B cell (primary cell): ENCODE measurements around the gene TMEM87A. TPM values are rescaled to one million over a fixed set of nuclear protein-coding genes. Genes with fewer than 3 reads are reported as not detected.

ENCODE experiments used
- ATAC-seq: fragments of 200-7000 bp; cut with Tn5 transposase; one replicate; pipeline ENCODE4 v1.10.0; 2021; ENCODE audit warnings: low read depth, mild to moderate bottlenecking, moderate number of reproducible peaks, moderate library complexity
- CTCF ChIA-PET: fragments of 350-600 bp; sonication (Branson Sonifier 250); formaldehyde crosslinking; loops from one replicate; lab custom pipeline; 2021; ENCODE audit warnings: antibody characterized with exemption, inconsistent platforms; lab: Charles Lee
- POLR2A ChIA-PET: fragments of 350-600 bp; sonication (Branson Sonifier 250); formaldehyde crosslinking; loops from one replicate; lab custom pipeline; 2021; ENCODE audit warnings: antibody characterized with exemption; lab: Charles Lee
- DNase-seq: peaks from one replicate; pipeline ENCODE4 v3.0.0; 2013
- H2AFZ ChIP-seq: 2 replicates; pipeline ENCODE4 v1.6.1; 2012; ENCODE audit warnings: mild to moderate bottlenecking, low read depth, low read length; ENCODE audit not compliant: insufficient read depth, poor library complexity, severe bottlenecking
- H3K27ac ChIP-seq, 2 donors: 1 replicate in 1 of 2; 2 replicates in 1 of 2; pipeline ENCODE4 v1.5.1; 2012 to 2013; ENCODE audit warnings: low read length in 2 of 2, mild to moderate bottlenecking in 2 of 2, moderate library complexity in 1 of 2
- H3K27me3 ChIP-seq, 4 experiments: fragments of 200-600 bp in 1 of 4; sonication (generic) in 1 of 4; replicated peaks in 1 of 4; 1 replicate in 2 of 4; 2 replicates in 2 of 4; pipeline versions ENCODE4 v1.6.1 to v1.7.0; 2013 to 2016; ENCODE audit warnings: low read length in 3 of 4, mild to moderate bottlenecking in 2 of 4, mixed read lengths in 1 of 4, moderate library complexity in 1 of 4; ENCODE audit not compliant: insufficient read depth in 4 of 4, control insufficient read depth in 3 of 4; ENCODE audit errors: control extremely low read depth in 1 of 4
- H3K36me3 ChIP-seq, 2 experiments: replicated peaks in 1 of 2; 1 replicate in 1 of 2; 2 replicates in 1 of 2; pipeline versions ENCODE4 v1.6.1 to v1.7.1; 2013; ENCODE audit warnings: low read length in 1 of 2; ENCODE audit not compliant: insufficient read depth in 2 of 2, control insufficient read depth in 1 of 2; ENCODE audit errors: control extremely low read depth in 1 of 2, extremely low read depth in 1 of 2
- H3K4me1 ChIP-seq, 2 donors: fragments of 200-600 bp in 1 of 2; sonication (generic) in 1 of 2; 1 replicate in 1 of 2; 2 replicates in 1 of 2; pipeline versions ENCODE4 v1.5.1 to v1.6.1; 2013 to 2017; ENCODE audit warnings: low read length in 2 of 2; ENCODE audit not compliant: control insufficient read depth in 2 of 2, insufficient read depth in 2 of 2
- H3K4me2 ChIP-seq: replicated peaks from 2 replicates; pipeline ENCODE3; 2012; ENCODE audit warnings: mild to moderate bottlenecking, low read depth, low read length; ENCODE audit not compliant: poor library complexity, severe bottlenecking
- H3K4me3 ChIP-seq, 5 experiments: fragments of 200-600 bp in 1 of 5; sonication (generic) in 1 of 5; 1 replicate in 3 of 5; 2 replicates in 2 of 5; pipeline versions ENCODE4 v1.5.1 to v1.7.0; 2011 to 2016; ENCODE audit warnings: low read length in 4 of 5, mild to moderate bottlenecking in 4 of 5, low read depth in 2 of 5, control low read depth in 1 of 5, moderate library complexity in 1 of 5; ENCODE audit not compliant: insufficient read depth in 1 of 5; ENCODE audit errors: control extremely low read depth in 1 of 5, extremely low read depth in 1 of 5
- H3K79me2 ChIP-seq: fragments of 200-600 bp; sonication (generic); one replicate; pipeline ENCODE4 v1.6.0; 2016; ENCODE audit warnings: low read length; ENCODE audit not compliant: control insufficient read depth, insufficient read depth
- H3K9ac ChIP-seq: fragments of 200-600 bp; sonication (generic); 2 replicates; pipeline ENCODE4 v1.6.1; 2017; ENCODE audit warnings: mild to moderate bottlenecking, low read length, moderate library complexity
- H3K9me3 ChIP-seq, 3 donors: one replicate each; pipeline versions ENCODE4 v1.6.1 to v1.7.1; 2013; ENCODE audit warnings: low read length in 2 of 3; ENCODE audit not compliant: control insufficient read depth in 2 of 3, insufficient read depth in 1 of 3; ENCODE audit errors: control extremely low read depth in 1 of 3
- H4K20me1 ChIP-seq: 2 replicates; pipeline ENCODE4 v1.6.0; 2012; ENCODE audit warnings: mild to moderate bottlenecking, low read length; ENCODE audit not compliant: insufficient read depth, control insufficient read depth, poor library complexity, severe bottlenecking
- H3K27ac Mint-ChIP-seq: one replicate; pipeline ENCODE4 v1.8.0; 2021; ENCODE audit warnings: mixed read lengths
- H3K27me3 Mint-ChIP-seq: one replicate; pipeline ENCODE4 v1.8.0; 2021; ENCODE audit warnings: mixed read lengths
- H3K4me1 Mint-ChIP-seq: one replicate; pipeline ENCODE4 v1.8.0; 2021; ENCODE audit warnings: mixed read lengths
- H3K4me3 Mint-ChIP-seq: one replicate; pipeline ENCODE4 v1.8.0; 2021; ENCODE audit warnings: mixed read lengths
- H3K9me3 Mint-ChIP-seq: one replicate; pipeline ENCODE4 v1.8.0; 2022; ENCODE audit warnings: mixed read lengths; ENCODE audit not compliant: insufficient read depth
- CTCF ChIP-seq: fragments of 200-600 bp; IDR thresholded peaks from one replicate; pipeline ENCODE4 v1.8.0; 2022; ENCODE audit warnings: antibody characterized with exemption, mild to moderate bottlenecking
- EZH2 ChIP-seq: IDR thresholded peaks from 2 replicates; pipeline ENCODE4 v1.6.1; 2012; ENCODE audit warnings: borderline replicate concordance, low read depth, mild to moderate bottlenecking, moderate library complexity, low read length; ENCODE audit not compliant: insufficient read depth, poor library complexity, severe bottlenecking
- WGBS: methylation state at CpG from one replicate; pipeline ENCODE4 v1.1.5; 2013; ENCODE audit warnings: missing lambda C conversion rate; ENCODE audit not compliant: insufficient coverage; 5-methylcytosine and 5-hydroxymethylcytosine counted together
- intact Hi-C: fragments of 100-400 bp; cut with micrococcal nuclease; formaldehyde crosslinking; loops from one replicate; pipeline ENCODE4 v1.10.0; 2022
- polyA plus RNA-seq: library from polyadenylated mRNA; depleted of rRNA; stranded (reverse); fragments of >200 nt; gene quantifications from 2 replicates; pipeline ENCODE4 v1.2.3, GENCODE V29; 2012
- total RNA-seq, 2 donors: library from RNA; stranded (reverse); fragments of 120-200 nt in 1 of 2; gene quantifications; 1 replicate in 1 of 2; 2 replicates in 1 of 2; pipeline versions ENCODE4 v1.2.3 to v1.2.4, GENCODE V29; 2013 to 2022

TMEM87A gene
- total and polyA plus RNA-seq, 2 donors (not counting 1 experiment from before 2014, with no cell fraction given): 14.5 to 61.5 TPM

- Mint-ChIP-seq H3K4me3 (no peak overlapping the region), H3K4me1 (peaks cover 18% of the 10 kb centered on the region), H3K27ac (no peak overlapping the region), H3K9me3 (no peaks in the 10 kb centered on the region), H3K27me3 (no peaks in the 10 kb centered on the region)
- 100% methylated on average over 2 of the region's 2 CpGs for WGBS
- Histone ChIP-seq H3K79me2 (peaks cover 5% of the 10 kb centered on the region), H3K36me3 (peaks cover 21 to 61% of the 10 kb centered on the region in 2 experiments), H3K4me3 (no peak overlapping the region), H3K27ac (no peak overlapping the region), H2AFZ (no peak overlapping the region), H3K9ac (no peak overlapping the region), H3K4me2 (no peak overlapping the region), H3K4me1 (peaks cover 0 to 8% of the 10 kb centered on the region in 2 donors), H3K27me3 (no peaks in the 10 kb centered on the region), H4K20me1 (peaks cover 5% of the 10 kb centered on the region), H3K9me3 (no peaks in the 10 kb centered on the region)
- CTCF ChIA-PET: interaction anchor here (0.8 kb wide), 1 partner anchor 9 kb away, joined by 3 read pairs; no protein-coding TSS in a partner anchor
- intact Hi-C loops: no loop called here
- ATAC-seq: no peak
- DNase-seq: no peak
- TF ChIP-seq CTCF: no peak
- no peak for TF ChIP-seq EZH2
- POLR2A ChIA-PET: no interaction called here
These were observed 82.9 kb downstream of the TMEM87A start for GRCh38 chr15:42190370-42190769.

GRCh38 chr15:42185801-42186200, 87.4 kb downstream of the TMEM87A start:
- no peaks in the 10 kb centered on the region for H3K79me2 ChIP-seq
- no peaks in the 10 kb centered on the region for H4K20me1 ChIP-seq
- H2AFZ ChIP-seq: no peak overlapping the region
- no peaks in the 10 kb centered on the region for H3K9me3 ChIP-seq
- no peak for TF ChIP-seq EZH2
- ChIA-PET CTCF (no interaction called here), POLR2A (no interaction called here)
- Mint-ChIP-seq H3K27ac (no peak overlapping the region), H3K27me3 (no peaks in the 10 kb centered on the region), H3K4me3 (no peak overlapping the region), H3K4me1 (peaks cover 7% of the 10 kb centered on the region), H3K9me3 (no peaks in the 10 kb centered on the region)
- no peak overlapping the region for H3K4me3 ChIP-seq
- peaks cover 26 to 85% of the 10 kb centered on the region in 2 experiments for H3K36me3 ChIP-seq
- H3K4me2 ChIP-seq: no peak overlapping the region
- H3K27ac ChIP-seq: no peak overlapping the region
- ATAC-seq: no peak
- WGBS: 100% methylated on average over 1 of the region's 1 CpG
- DNase-seq: no peak
- intact Hi-C loops: no loop called here
- no peak overlapping the region for H3K9ac ChIP-seq
- no peaks in the 10 kb centered on the region for H3K27me3 ChIP-seq
- H3K4me1 ChIP-seq: peaks cover 0 to 4% of the 10 kb centered on the region in 2 donors
